Esophagus squamous epithelium (tissue), 4 donors: ENCODE measurements around the gene UBXN2A.

Source experiments
- POLR2A ChIP-seq, 4 donors: fragments of 450-650 bp; IDR thresholded peaks; one replicate each; pipeline ENCODE4 v1.6.1; 2017; ENCODE audit warnings: antibody characterized with exemption in 4 of 4, mild to moderate bottlenecking in 4 of 4, moderate library complexity in 3 of 4
- TF ChIP-seq, protein P1 (sequence below), 6 experiments: fragments of 450-650 bp in 4 of 6; fragments of 200-600 bp in 2 of 6; sonication (generic) in 2 of 6; IDR thresholded peaks; one replicate each; pipeline ENCODE4 v1.5.1; 2016 to 2019; ENCODE audit warnings: antibody characterized with exemption in 6 of 6, mild to moderate bottlenecking in 4 of 6, moderate library complexity in 4 of 6

- TF ChIP-seq POLR2A (IDR thresholded peaks at IDR 0.05) = no peak
- TF ChIP-seq, protein P1, sequence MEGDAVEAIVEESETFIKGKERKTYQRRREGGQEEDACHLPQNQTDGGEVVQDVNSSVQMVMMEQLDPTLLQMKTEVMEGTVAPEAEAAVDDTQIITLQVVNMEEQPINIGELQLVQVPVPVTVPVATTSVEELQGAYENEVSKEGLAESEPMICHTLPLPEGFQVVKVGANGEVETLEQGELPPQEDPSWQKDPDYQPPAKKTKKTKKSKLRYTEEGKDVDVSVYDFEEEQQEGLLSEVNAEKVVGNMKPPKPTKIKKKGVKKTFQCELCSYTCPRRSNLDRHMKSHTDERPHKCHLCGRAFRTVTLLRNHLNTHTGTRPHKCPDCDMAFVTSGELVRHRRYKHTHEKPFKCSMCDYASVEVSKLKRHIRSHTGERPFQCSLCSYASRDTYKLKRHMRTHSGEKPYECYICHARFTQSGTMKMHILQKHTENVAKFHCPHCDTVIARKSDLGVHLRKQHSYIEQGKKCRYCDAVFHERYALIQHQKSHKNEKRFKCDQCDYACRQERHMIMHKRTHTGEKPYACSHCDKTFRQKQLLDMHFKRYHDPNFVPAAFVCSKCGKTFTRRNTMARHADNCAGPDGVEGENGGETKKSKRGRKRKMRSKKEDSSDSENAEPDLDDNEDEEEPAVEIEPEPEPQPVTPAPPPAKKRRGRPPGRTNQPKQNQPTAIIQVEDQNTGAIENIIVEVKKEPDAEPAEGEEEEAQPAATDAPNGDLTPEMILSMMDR (IDR thresholded peaks at IDR 0.05) = no peak
These were observed 52.7 kb downstream of the UBXN2A start for GRCh38 chr2:23992931-23993330.
